Natural killer cell treated with Interleukin-12 subunit alpha and Interleukin-12 subunit beta and Interleukin-15 and Interleukin-18, amount 100 ng/mL, for 72 hours (primary cell): ENCODE measurements around the gene NPY4R. TPM values are rescaled to one million over a fixed set of nuclear protein-coding genes. Genes with fewer than 3 reads are reported as not detected.
"Not testable (repeated sequence)": the region's sequence is repeated elsewhere in the genome, so short reads cannot be mapped to it uniquely, and the experiment has no call there.

ENCODE experiments used
- ATAC-seq, 2 donors: fragments of 150-1000 bp; cut with Tn5 transposase in 1 of 2; sonication (Bioruptor Pico), chemical (Tn5 transposase) in 1 of 2; 2 replicates each; pipeline ENCODE4 v1.10.0; 2021
- DNase-seq: peaks from one replicate; pipeline ENCODE4 v3.0.0; 2022; ENCODE audit warnings: low spot score
- H3K27ac Mint-ChIP-seq, 2 donors: 1 replicate in 1 of 2; 2 replicates in 1 of 2; pipeline ENCODE4 v1.8.0; 2022; ENCODE audit warnings: mixed read lengths in 2 of 2, mild to moderate bottlenecking in 1 of 2, moderate library complexity in 1 of 2
- H3K27me3 Mint-ChIP-seq, 2 donors: 1 replicate in 1 of 2; 2 replicates in 1 of 2; pipeline ENCODE4 v1.8.0; 2022; ENCODE audit warnings: mixed read lengths in 2 of 2
- H3K36me3 Mint-ChIP-seq: one replicate; pipeline ENCODE4 v1.8.0; 2022; ENCODE audit warnings: mixed read lengths
- H3K4me1 Mint-ChIP-seq, 2 donors: 1 replicate in 1 of 2; 2 replicates in 1 of 2; pipeline ENCODE4 v1.8.0; 2022; ENCODE audit warnings: low read depth in 2 of 2, mixed read lengths in 2 of 2, mild to moderate bottlenecking in 1 of 2
- H3K4me3 Mint-ChIP-seq: one replicate; pipeline ENCODE4 v1.8.0; 2022; ENCODE audit warnings: mixed read lengths
- H3K9me3 Mint-ChIP-seq: 2 replicates; pipeline ENCODE4 v1.8.0; 2022; ENCODE audit warnings: mixed read lengths
- total RNA-seq, 2 donors: library from RNA; stranded (reverse); gene quantifications; one replicate each; pipeline ENCODE4 v1.2.3, GENCODE V29; 2022

Gene NPY4R
- total RNA-seq, 2 donors from 2014 or later = not detected

- H3K4me1 Mint-ChIP-seq, H3K36me3 Mint-ChIP-seq, H3K4me3 Mint-ChIP-seq, H3K9me3 Mint-ChIP-seq, H3K27me3 Mint-ChIP-seq, DNase-seq, H3K27ac Mint-ChIP-seq: not testable (repeated sequence)
- peak in 1 of 2 donors; percentile 52 for ATAC-seq
Observed at GRCh38 chr10:46474746-46475320, 9.1 kb upstream of the NPY4R start.

DNA sequence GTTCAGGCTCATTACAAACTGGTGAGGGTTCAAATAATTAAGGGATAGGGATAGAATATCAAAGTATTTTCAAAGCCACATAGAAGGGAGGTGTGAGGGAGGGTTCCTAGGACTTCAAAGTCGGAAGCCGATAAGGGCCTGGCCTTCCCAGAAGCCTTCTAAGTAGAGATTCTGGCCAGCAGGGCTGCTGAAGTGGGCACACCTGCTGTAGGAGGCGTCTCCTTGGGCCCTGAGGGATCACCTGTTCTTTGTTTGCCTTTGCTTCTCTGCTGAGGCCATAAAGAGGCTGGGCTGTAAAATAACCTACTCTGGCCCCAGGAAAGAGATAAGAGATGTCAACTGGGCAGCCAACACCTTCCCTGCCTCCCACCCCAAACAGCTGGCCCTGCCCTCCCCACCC, 8.0 kb upstream of the NPY4R start:
- H3K4me3 Mint-ChIP-seq, H3K27ac Mint-ChIP-seq, H3K27me3 Mint-ChIP-seq, H3K4me1 Mint-ChIP-seq, DNase-seq, H3K36me3 Mint-ChIP-seq, H3K9me3 Mint-ChIP-seq: not testable (repeated sequence)
- ATAC-seq = peak in 1 of 2 donors; percentile 27

- H3K36me3 Mint-ChIP-seq, H3K27ac Mint-ChIP-seq, H3K9me3 Mint-ChIP-seq, ATAC-seq, H3K27me3 Mint-ChIP-seq, DNase-seq, H3K4me1 Mint-ChIP-seq, H3K4me3 Mint-ChIP-seq: not testable (repeated sequence)
Observed at GRCh38 chr10:46470134-46470533, 4.4 kb upstream of the NPY4R start.

DNA sequence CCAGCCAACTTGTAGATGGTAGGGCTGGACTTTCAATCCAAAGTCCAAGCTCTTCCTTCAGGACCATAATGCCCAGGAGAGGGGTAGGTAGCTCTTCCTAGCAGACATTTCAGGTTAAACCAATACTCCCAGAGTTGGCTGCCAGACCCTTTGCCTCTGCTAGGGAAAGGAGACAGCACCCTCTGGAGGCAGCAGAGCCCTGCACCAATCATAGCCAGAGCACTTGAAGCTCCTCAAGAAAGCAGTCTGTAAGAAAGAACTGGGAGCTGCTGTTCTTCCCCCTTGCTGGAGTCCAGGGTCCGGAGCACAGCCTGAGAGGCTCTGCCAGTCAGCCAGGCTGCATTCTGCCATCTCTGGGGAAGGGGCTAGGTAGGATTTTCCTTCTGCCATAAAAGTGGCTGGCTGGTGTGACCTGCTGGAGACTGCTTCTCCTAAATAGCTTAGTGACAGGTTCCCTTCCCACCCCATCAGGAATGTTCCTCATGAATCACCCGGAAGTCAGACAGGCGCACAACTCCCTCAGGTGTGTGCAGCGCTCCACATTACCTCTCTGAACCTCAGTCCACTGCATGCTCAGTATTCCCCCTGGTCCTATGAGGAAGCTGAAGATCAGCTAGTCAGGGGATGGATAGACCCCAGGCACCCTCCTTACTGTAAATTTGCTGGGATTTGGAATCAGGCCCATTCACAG, 2.5 kb upstream of the NPY4R start:
- not testable (repeated sequence) for DNase-seq, H3K36me3 Mint-ChIP-seq, H3K4me1 Mint-ChIP-seq, ATAC-seq, H3K4me3 Mint-ChIP-seq, H3K27ac Mint-ChIP-seq, H3K27me3 Mint-ChIP-seq, H3K9me3 Mint-ChIP-seq

DNA sequence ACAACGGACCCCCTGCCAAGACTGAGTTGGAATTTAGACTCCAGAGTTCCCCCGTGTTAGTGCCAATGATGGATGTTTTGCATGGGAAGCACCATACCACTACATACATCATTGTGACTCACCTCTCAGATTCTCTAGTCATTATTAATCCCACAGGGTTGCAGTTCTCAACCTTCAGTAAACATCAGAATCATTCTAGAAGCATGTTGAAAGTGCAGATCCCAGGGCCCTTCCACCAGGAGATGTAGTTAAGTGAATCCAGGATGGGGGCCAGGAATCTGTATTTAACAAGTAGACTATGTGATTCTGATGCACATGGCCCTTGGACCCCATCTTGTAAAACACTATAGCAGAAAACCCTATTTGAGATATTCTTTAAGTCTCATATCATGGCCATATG, 2.1 kb downstream of the NPY4R start:
- not testable (repeated sequence) for DNase-seq, H3K27ac Mint-ChIP-seq, ATAC-seq, H3K36me3 Mint-ChIP-seq, H3K4me1 Mint-ChIP-seq, H3K4me3 Mint-ChIP-seq, H3K27me3 Mint-ChIP-seq, H3K9me3 Mint-ChIP-seq

- H3K4me1 Mint-ChIP-seq, H3K36me3 Mint-ChIP-seq, H3K27ac Mint-ChIP-seq, DNase-seq, H3K27me3 Mint-ChIP-seq, ATAC-seq, H3K9me3 Mint-ChIP-seq, H3K4me3 Mint-ChIP-seq: not testable (repeated sequence)
Observed at GRCh38 chr10:46462276-46462675, 3.5 kb downstream of the NPY4R start.

DNA sequence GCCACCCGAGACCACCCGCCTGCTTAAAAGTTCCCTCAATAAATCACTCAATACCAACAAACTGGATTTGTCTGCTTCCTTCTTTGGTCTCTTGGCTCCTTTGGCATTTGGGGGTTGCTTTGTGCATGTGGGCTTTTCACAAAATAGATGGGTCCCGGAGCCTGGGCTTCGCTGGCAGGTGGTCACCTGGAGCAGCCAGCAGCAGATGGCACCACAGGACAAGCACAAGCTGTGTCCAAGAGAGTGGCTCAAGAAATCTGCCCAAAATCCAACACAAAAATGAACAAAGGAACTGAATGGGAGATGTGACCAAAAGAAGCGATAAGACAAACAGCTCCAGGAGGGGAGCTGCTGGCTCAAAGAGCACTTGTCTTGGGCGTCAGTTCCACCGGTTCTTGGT, 6.2 kb downstream of the NPY4R start:
- not testable (repeated sequence) for DNase-seq, H3K27me3 Mint-ChIP-seq, H3K4me3 Mint-ChIP-seq, ATAC-seq, H3K27ac Mint-ChIP-seq, H3K4me1 Mint-ChIP-seq, H3K9me3 Mint-ChIP-seq, H3K36me3 Mint-ChIP-seq

DNA sequence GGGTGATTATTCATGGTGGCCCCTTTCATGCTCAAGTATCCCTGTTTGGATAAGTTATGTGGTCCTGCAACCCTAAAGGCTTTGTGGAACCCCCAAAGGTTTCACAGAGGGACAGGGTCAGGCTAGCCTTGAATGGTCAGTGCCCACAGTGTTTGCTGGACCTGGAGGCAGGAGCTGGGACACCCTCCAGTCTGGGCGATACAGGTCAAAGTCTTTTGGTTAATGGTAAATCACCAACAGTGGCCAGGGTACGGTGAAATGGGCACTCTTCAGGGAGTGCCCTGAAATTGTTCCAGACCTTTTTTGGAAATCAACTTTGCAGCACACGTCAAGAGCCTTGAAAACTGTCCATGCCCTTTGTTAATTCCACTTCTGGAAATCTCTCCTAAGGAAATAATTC, 8.7 kb downstream of the NPY4R start:
- ATAC-seq, H3K9me3 Mint-ChIP-seq, H3K27ac Mint-ChIP-seq, H3K36me3 Mint-ChIP-seq, H3K4me3 Mint-ChIP-seq, DNase-seq, H3K4me1 Mint-ChIP-seq, H3K27me3 Mint-ChIP-seq: not testable (repeated sequence)

DNA sequence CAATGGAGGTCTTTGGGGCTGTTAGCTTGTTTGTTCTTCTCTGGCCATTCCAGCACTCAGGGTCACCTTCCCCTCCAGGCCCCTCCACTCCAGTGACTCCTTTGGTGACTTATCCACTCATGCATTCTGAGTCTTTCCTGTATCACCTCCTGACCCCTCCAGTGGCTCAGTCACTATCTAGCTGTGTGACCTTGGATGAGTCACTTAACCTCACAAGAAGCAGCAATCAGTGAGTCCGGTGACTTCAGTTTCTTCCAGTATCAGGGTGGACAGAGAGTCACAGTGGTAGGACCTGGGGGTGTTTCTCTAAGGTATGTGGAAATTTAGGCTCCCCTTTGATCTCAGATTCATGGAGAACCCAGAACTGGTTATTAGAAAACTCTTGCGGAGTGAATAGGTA, 9.8 kb downstream of the NPY4R start:
- not testable (repeated sequence) for H3K27ac Mint-ChIP-seq, H3K27me3 Mint-ChIP-seq, H3K4me1 Mint-ChIP-seq, H3K9me3 Mint-ChIP-seq, H3K4me3 Mint-ChIP-seq, ATAC-seq, H3K36me3 Mint-ChIP-seq, DNase-seq

- H3K27me3 Mint-ChIP-seq, DNase-seq, H3K4me3 Mint-ChIP-seq, H3K9me3 Mint-ChIP-seq, H3K4me1 Mint-ChIP-seq, H3K36me3 Mint-ChIP-seq, H3K27ac Mint-ChIP-seq: not testable (repeated sequence)
- ATAC-seq = peak; percentile 13 to 29
Observed at GRCh38 chr10:46451365-46451764, 14.4 kb downstream of the NPY4R start.

- not testable (repeated sequence) for H3K4me1 Mint-ChIP-seq, DNase-seq, H3K9me3 Mint-ChIP-seq, H3K27ac Mint-ChIP-seq, H3K36me3 Mint-ChIP-seq, H3K27me3 Mint-ChIP-seq, H3K4me3 Mint-ChIP-seq
- peak in 1 of 2 donors; percentile 41 for ATAC-seq
Observed at GRCh38 chr10:46450829-46451228, 14.9 kb downstream of the NPY4R start.

DNA sequence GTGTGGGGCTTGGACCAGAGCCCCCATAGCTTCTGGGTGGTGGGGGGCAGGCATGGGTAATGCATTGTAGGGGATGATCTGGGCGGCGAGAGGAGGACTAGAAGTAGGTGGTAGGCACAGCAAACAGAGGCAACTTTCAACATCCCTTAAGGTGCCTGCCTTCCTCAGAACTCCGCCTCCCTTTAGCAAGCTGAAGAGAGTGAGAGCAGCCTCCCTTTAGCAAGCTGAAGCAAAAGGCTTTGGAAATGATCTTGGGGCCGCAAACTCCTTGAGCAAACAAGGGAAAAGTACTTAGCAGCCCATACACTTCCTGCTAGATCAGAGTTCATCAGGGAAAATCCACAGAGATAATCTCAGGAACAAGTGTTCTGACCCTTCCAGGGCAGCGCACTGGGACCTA, 18.3 kb downstream of the NPY4R start:
- ATAC-seq, H3K9me3 Mint-ChIP-seq, H3K27ac Mint-ChIP-seq, H3K4me1 Mint-ChIP-seq, DNase-seq, H3K27me3 Mint-ChIP-seq, H3K4me3 Mint-ChIP-seq, H3K36me3 Mint-ChIP-seq: not testable (repeated sequence)

DNA sequence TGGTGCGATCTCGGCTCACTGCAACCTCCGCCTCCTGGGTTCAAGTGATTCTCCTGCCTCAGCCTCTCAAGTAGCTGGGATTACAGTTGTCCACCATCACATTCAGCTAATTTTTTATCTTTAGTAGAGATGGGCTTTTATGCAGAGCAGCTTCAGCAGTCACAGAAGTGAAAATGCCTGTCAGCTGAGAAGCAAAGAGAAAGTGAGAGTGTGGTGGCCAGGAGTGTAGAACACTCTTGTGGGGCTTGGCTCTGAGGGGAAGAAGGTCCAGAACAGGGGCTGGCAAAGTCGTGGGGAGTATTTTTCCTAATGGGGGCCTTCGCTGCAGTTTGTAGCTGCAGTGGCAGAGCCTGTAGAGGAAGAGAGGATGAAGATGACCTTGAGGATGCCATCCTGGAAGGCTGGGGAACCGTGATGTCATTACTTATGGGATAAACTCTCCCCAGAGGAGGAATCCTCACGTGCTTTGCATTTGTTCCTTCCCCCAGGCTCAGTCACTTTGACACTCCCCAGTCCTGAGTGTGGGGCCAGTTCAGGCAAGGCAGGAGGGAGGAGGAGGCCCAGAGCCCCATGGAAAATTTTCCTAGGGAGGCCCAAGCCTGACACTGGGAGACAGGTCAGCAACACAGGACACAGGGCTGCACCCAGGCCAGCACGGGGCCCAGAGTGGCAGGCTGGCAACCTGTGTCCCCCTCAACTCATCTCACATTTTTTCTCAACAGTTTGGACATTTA, 20.2 kb downstream of the NPY4R start:
- not testable (repeated sequence) for H3K4me3 Mint-ChIP-seq, H3K27ac Mint-ChIP-seq, H3K4me1 Mint-ChIP-seq, H3K36me3 Mint-ChIP-seq, H3K27me3 Mint-ChIP-seq, DNase-seq, ATAC-seq, H3K9me3 Mint-ChIP-seq

GRCh38 chr10:46443422-46443821, 22.3 kb downstream of the NPY4R start:
- not testable (repeated sequence) for H3K4me3 Mint-ChIP-seq, DNase-seq, H3K36me3 Mint-ChIP-seq, H3K27me3 Mint-ChIP-seq, H3K9me3 Mint-ChIP-seq, ATAC-seq, H3K4me1 Mint-ChIP-seq, H3K27ac Mint-ChIP-seq
